ENCODE results near the gene ADGRG3.

ADGRG3 gene

GRCh38 chr16:57630407-57630797 is 37.7 kb upstream of the ADGRG3 start:
- in situ Hi-C loops (cut with MboI; ENCODE audit: low sequenced_read_pairs): no loop called here

- in situ Hi-C loops (cut with MboI; ENCODE audit: low sequenced_read_pairs): no loop called here
Observed at GRCh38 chr16:57630931-57631845, 36.9 kb upstream of the ADGRG3 start.

- in situ Hi-C loops (cut with MboI; ENCODE audit: low sequenced_read_pairs): no loop called here
Observed at GRCh38 chr16:57632568-57632967, 35.5 kb upstream of the ADGRG3 start.

GRCh38 chr16:57633383-57634064 is 34.6 kb upstream of the ADGRG3 start:
- in situ Hi-C loops (cut with MboI; ENCODE audit: low sequenced_read_pairs): no loop called here

DNA sequence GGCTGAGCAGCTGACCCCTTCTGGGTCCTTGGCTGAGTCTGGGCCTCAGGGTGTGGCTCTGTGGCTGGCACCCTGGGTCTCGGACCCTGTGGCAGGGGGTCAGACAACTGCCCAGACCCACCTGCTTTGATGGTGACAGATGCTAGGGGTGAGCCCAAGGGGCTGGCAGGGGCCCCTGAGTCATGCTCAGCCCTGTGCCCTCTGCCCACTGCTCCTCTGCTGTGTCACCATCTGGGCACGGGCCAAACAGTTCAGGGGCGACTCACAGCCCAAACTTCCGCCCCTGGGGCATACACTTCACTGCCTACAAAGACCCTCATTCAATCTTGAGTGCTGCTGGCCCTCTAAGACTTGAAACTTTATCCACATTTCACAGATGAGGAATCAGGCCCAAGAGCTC is 33.9 kb upstream of the ADGRG3 start:
- in situ Hi-C loops (cut with MboI; ENCODE audit: low sequenced_read_pairs): no loop called here

GRCh38 chr16:57635266-57636097 is 32.6 kb upstream of the ADGRG3 start:
- in situ Hi-C loops (cut with MboI; ENCODE audit: low sequenced_read_pairs): no loop called here

DNA sequence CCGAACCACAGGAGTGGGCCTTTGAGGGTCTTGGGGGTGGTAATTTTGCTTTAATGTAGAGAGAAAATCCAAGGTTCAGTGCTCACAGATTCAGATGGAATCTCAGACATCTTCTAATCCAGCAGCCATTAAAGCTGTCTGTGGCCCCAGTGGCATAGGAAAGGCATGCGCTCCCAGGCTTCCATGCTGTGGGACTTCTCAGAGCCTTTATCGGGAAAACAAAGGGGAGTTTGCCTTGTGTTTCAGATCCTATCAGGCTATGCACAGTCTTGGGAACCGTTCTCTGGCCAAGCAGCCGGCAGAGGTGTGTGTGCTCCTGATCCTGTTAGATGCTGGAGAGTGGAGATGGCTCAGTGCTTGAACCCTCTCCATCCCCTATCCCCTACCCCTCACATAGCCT is 31.9 kb upstream of the ADGRG3 start:
- in situ Hi-C loops (cut with MboI; ENCODE audit: low sequenced_read_pairs): no loop called here

DNA sequence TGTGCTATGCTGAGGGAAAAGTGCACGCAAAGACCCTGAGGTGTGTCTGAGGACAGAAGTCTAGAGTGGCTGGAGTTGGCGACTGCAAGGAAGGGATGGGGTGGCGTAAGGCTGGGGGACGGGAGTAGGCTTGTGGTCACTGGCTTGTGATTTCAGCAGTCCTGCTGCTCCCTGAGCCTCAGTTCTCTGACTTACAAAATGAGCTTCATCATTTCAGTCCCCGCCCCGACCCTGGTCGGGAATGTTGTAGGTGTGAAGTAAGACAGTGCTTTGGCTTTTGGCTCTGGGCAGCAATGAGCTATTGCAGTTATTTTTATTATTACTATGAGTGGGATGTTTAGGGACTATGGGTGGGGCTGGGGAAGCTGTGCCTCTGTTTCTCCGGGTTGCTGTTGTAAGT is 31.1 kb upstream of the ADGRG3 start:
- in situ Hi-C loops (cut with MboI; ENCODE audit: low sequenced_read_pairs): no loop called here

GRCh38 chr16:57637424-57637823 is 30.7 kb upstream of the ADGRG3 start:
- in situ Hi-C loops (cut with MboI; ENCODE audit: low sequenced_read_pairs): no loop called here

GRCh38 chr16:57637965-57638364 is 30.1 kb upstream of the ADGRG3 start:
- in situ Hi-C loops (cut with MboI; ENCODE audit: low sequenced_read_pairs): no loop called here

DNA sequence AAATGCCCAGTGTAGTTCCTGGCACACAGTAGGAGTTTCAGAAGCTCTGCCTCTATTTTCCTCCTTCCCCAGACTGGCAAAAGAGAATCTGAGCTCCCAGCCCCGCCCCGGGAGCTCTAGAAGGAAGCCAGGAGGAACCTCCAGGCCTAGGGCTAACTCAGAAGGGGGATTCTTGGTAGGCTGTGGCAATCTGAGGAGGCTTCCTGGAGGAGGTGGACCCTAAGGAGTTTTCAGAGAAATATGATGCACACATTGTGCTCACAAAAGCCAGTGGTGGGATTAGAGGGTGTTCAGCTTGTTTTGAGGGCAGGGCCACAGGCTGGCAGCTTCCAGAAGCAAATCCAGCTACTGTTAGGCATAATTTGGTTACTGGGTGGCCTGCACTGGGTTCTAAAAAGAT is 29.7 kb upstream of the ADGRG3 start:
- in situ Hi-C loops (cut with MboI; ENCODE audit: low sequenced_read_pairs): no loop called here

GRCh38 chr16:57639172-57639887 is 28.8 kb upstream of the ADGRG3 start:
- in situ Hi-C loops (cut with MboI; ENCODE audit: low sequenced_read_pairs): no loop called here

- in situ Hi-C loops (cut with MboI; ENCODE audit: low sequenced_read_pairs): no loop called here
Observed at GRCh38 chr16:57640185-57640584, 27.9 kb upstream of the ADGRG3 start.

DNA sequence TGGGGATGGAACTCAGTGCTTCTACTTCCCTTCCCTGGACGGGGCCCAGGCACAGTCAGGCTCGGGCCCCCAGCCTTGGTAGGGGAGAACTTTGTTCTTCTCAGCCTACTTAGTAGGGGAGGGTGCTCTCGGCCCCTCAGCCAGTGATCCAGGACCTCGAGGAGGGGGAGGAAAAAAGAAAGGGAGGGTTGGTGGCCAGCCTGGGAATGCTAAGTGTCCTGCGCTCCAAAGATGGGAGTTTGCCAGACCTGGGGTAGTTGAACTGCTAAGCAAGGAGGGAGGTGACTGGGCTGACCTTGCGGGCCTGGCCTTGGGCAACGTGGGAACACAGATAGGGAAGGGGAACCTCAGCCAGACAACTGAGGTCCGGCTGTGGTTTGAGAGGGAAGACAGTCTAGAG is 27.5 kb upstream of the ADGRG3 start:
- in situ Hi-C loops (cut with MboI; ENCODE audit: low sequenced_read_pairs): no loop called here

DNA sequence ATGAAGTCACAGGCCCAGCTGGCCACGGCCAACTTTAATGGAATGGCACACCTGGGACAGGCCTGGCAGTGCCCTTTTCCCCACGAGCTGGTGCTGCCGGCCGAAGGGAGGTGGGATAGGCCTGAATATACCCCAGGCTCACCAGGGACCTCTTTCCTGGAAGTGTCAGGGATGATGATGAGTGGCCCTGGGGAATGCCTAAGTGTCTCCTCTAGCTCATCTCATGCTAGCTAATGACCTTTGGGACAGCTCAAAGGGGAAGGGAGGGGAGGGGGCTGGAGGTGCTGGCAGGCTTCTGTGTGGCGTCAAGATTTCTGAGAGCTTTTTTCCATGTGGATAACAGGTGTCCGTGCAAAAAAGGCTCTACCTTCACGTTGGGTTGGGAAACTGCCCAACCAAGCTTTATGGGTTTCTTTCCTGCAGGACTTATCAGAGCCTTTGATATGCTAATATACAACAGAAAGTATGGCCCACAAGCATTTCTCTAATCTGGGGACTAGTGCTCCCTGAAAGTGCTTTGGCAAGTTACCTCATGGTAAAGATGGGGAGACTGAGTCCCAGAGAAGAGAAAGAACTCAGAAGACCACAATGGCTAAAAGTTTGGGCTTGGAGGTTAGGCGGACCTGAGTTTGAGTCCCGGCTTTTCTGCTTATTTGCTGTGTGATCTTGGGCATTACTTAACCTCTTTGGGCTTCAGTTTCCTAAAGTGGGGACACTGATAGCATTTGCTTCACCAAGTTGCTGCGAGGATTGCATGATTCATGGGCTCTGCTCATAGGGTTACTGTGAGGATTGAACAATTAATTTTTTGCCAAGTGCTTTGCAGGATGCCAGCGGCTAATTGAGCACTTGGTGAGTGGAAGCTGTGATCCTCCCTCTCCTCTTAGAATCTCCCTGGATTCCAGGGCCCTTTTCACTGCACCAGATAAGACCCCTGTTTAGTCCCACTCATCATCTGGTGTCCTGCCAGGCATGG is 25.7 kb upstream of the ADGRG3 start:
- in situ Hi-C loops (cut with MboI; ENCODE audit: low sequenced_read_pairs): no loop called here

DNA sequence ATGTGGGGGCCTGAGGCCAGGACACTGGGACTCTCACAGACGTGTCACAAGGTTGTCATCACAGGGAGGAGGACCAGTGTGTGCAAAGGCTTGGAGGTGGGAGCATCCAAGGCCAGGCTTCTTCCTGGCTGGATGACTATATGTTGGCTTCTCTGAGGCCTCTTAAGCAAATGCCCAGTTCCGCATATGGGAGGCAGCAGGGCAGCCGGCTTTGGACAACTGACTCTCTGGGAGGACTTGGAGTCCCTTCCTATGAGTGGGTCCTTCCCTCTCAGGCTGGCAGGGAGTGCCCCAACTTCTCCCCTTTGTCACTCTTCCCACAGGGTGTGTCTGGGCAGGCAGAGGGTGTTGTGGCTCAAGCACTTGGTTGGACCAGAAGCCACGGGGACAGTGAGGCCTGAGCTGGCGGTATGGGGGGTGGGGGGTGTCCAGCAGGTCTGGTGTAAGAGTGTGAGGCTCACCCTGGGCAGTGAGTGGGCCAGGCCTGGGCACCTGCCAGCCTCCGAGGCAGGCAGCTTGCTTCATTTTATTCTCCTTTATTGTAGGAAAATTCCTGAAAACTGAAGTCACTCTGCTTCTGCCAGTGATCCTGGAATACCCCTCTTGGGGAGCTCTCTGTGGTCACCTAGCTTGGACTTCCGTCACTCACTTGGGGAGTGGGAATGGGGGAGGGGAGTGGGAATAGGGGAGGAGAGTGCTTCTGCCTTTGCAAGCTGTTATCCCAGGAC is 24.8 kb upstream of the ADGRG3 start:
- in situ Hi-C loops (cut with MboI; ENCODE audit: low sequenced_read_pairs): no loop called here

DNA sequence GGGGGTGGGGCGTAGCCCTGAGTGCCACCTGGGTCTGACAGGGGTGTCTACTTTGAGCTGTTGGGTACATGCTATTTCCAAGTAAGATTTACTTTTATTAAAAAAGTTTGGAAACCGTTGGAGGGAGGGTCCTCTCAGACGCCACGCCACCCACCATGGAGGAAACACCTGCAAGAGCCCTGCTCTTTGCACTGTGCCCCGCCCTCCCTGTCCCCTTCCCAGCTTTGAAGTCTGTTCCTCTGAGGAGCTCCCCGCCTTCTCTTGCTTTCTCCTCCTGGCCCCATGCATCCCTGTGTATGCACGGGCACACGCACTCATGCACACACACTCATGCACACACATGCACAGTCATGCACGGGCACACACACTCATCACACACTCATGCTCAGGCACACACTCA is 24.2 kb upstream of the ADGRG3 start:
- in situ Hi-C loops (cut with MboI; ENCODE audit: low sequenced_read_pairs): no loop called here

- in situ Hi-C loops (cut with MboI; ENCODE audit: low sequenced_read_pairs): no loop called here
Observed at GRCh38 chr16:57644383-57645014, 23.6 kb upstream of the ADGRG3 start.

DNA sequence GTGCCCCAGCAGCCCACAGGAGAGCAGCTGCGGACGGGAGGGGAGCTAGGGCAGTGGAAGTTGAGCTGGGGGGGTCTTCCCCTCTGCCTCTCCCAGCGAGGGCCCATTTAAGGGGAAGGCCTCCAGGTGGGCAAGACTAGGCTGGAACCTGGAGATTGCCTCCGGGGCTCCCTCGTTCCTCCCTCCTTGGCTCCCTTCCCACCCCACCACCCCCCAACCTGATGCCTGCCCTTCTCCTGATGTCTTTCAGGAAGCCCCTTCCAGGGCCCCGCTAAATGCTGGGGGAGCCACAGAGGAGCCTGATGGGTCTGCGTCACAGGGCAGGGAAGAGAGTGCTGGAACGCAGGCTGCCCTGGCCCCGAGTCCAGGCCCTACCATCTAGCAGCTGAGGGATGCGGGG is 22.9 kb upstream of the ADGRG3 start:
- in situ Hi-C loops (cut with MboI; ENCODE audit: low sequenced_read_pairs): no loop called here
